Measurements from ENCODE around the gene PECR. TPM values are rescaled to one million over a fixed set of nuclear protein-coding genes. Genes with fewer than 3 reads are reported as not detected.

The PECR gene
- total and polyA plus RNA-seq, 2 of the 13 experiments (the other 11 are each of a cell fraction or from before 2014, with no cell fraction given) = 151 to 153 TPM

DNA sequence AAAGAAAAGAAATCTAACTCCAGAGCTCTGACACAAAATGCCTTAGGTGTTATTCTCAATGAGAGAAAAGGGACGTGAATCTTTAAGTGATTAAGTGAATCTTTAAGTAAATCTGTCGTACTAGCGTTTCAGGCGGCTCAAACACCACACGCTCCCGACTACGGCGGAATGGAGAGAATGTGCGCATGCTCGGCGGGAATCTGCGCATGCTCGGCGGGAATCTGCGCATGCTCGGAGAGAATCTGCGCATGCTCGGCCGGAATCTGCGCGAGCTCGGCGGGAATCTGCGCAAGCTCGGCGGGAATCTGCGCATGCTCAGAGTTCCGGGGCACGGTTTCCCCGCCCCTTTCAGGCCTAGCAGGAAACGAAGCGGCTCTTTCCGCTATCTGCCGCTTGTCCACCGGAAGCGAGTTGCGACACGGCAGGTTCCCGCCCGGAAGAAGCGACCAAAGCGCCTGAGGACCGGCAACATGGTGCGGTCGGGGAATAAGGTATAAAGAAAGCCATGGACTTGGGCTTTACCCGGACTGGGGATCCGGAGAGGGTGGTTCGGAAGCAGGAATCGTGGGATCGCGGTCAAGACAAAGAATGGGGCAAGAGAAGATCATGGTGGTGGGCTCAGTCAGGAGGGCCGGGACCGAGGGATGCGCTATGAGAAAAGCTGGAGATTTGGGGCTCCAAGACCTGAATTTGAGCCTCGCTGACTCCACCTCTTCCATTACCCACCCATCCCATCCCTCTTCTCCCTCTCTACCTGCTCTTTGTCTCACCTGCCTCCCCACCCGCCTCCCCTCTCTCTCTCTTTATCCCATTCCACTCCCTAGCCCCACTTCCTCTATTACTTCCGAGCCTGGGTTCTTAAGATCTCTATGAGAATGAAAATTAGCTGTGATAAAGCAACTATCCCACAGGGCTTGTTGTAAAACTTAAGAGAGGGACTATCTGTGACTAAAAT lies 27.6 kb upstream of the PECR start, which contains the start of gene XRCC5 (continued):
- TF ChIP-seq, protein P1, sequence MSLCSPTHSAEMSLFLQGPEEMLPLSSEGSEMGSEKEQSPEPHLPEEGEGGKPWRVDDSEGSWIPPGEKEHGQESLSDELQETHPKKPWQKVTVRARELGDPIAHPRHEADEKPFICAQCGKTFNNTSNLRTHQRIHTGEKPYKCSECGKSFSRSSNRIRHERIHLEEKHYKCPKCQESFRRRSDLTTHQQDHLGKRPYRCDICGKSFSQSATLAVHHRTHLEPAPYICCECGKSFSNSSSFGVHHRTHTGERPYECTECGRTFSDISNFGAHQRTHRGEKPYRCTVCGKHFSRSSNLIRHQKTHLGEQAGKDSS (CRISPR knock-in tag; IDR thresholded peaks at IDR 0.05; ENCODE audit: borderline replicate concordance, low read depth) = peak; percentile 93; the same call in 1 of the 2 replicates
- TF ChIP-seq PAF1 (CRISPR knock-in tag; IDR thresholded peaks at IDR 0.05) (no peak), ZNF7 (CRISPR knock-in tag; IDR thresholded peaks at IDR 0.05) (no peak), ZNF619 (CRISPR knock-in tag; IDR thresholded peaks at IDR 0.05) (peak; percentile 97), SALL2 (CRISPR knock-in tag; IDR thresholded peaks at IDR 0.05) (peak; percentile 94), GTF3A (CRISPR knock-in tag; conservative IDR thresholded peaks at IDR 0.05) (no peak), NBN (conservative IDR thresholded peaks at IDR 0.05) (no peak), HNF1B (CRISPR knock-in tag; IDR thresholded peaks at IDR 0.05) (peak; percentile 94), RXRA (CRISPR knock-in tag; IDR thresholded peaks at IDR 0.05) (peak; percentile 85), KLF9 (CRISPR knock-in tag; IDR thresholded peaks at IDR 0.05; ENCODE audit: low read depth) (no peak), WIZ (CRISPR knock-in tag; IDR thresholded peaks at IDR 0.05) (peak; percentile 86), PAXIP1 (CRISPR knock-in tag; conservative IDR thresholded peaks at IDR 0.05) (0 out of 2 replicates have a peak, but pooled peaks have one; percentile 51), REL (CRISPR knock-in tag; conservative IDR thresholded peaks at IDR 0.05) (no peak), CEBPG (CRISPR knock-in tag; IDR thresholded peaks at IDR 0.05) (peak; percentile 96), ZNF740 (CRISPR knock-in tag; IDR thresholded peaks at IDR 0.05) (peak; percentile 78; the same call in 1 of the 2 replicates), ZNF878 (CRISPR knock-in tag; IDR thresholded peaks at IDR 0.05) (no peak), FOXO4 (CRISPR knock-in tag; conservative IDR thresholded peaks at IDR 0.05) (0 out of 2 replicates have a peak, but pooled peaks have one; percentile 86)
- TF ChIP-seq, protein P2, sequence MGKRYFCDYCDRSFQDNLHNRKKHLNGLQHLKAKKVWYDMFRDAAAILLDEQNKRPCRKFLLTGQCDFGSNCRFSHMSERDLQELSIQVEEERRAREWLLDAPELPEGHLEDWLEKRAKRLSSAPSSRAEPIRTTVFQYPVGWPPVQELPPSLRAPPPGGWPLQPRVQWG (CRISPR knock-in tag; IDR thresholded peaks at IDR 0.05; ENCODE audit: borderline replicate concordance, low read depth) = no peak
- TF ChIP-seq, protein P3, sequence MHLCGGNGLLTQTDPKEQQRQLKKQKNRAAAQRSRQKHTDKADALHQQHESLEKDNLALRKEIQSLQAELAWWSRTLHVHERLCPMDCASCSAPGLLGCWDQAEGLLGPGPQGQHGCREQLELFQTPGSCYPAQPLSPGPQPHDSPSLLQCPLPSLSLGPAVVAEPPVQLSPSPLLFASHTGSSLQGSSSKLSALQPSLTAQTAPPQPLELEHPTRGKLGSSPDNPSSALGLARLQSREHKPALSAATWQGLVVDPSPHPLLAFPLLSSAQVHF (CRISPR knock-in tag; IDR thresholded peaks at IDR 0.05) = no peak
- TF ChIP-seq, protein P4, sequence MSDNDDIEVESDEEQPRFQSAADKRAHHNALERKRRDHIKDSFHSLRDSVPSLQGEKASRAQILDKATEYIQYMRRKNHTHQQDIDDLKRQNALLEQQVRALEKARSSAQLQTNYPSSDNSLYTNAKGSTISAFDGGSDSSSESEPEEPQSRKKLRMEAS (IDR thresholded peaks at IDR 0.05) = peak; percentile 98
